H1 (cell line): ENCODE data around the gene SOCS3.

Experiments
- JUN ChIP-seq: IDR thresholded peaks from 2 replicates; pipeline ENCODE4 v1.6.1; 2011; ENCODE audit warnings: low read depth, mild to moderate bottlenecking, improper control_type of control experiment, low read length
- NRF1 ChIP-seq: IDR thresholded peaks from 2 replicates; pipeline ENCODE4 v1.6.1; 2011; ENCODE audit warnings: mild to moderate bottlenecking, low read depth, low read length, improper control_type of control experiment
- ZNF274 ChIP-seq: IDR thresholded peaks from 2 replicates; pipeline ENCODE4 v1.7.0; 2012; ENCODE audit warnings: low read length, borderline replicate concordance; ENCODE audit errors: extremely low read depth

DNA sequence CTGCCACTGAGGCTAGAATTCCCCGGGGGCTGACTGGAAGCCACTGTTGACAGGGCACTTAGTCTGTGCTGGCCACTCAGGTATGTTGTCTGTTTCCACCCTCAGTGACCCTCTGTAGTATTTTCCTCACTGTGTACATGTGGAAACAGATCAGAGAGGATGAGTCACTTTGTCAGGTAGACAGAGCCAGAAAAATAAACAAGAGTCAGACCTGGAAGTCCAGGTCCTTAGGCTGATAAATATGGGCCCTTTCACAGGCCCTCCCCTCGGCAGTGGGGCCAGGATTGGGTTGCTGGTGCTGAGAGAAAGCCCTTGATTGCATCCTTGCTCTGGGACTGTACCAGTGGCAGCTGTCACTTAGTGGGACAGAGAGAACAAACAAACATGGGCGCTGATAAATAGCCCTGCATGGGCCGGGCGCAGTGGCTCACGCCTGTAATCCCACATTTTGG is 39.8 kb upstream of the SOCS3 start:
- no peak for TF ChIP-seq ZNF274
- no peak for TF ChIP-seq JUN
- no peak for TF ChIP-seq NRF1
